H9 (cell line): Measurements from ENCODE around the gene ST8SIA2. TPM values are rescaled to one million over a fixed set of nuclear protein-coding genes. Genes with fewer than 3 reads are reported as not detected.

Source experiments
- DNase-seq: peaks from one replicate; pipeline ENCODE4 v3.0.0-alpha.2; 2017
- H2AFZ ChIP-seq: one replicate; pipeline ENCODE4 v1.6.1; 2013; ENCODE audit warnings: mild to moderate bottlenecking, low read length, control low read depth, moderate library complexity
- H2AK5ac ChIP-seq: 2 replicates; pipeline ENCODE4 v1.6.1; 2013; ENCODE audit warnings: low read length, control low read depth, mixed read lengths; ENCODE audit not compliant: insufficient read length
- H2BK120ac ChIP-seq: one replicate; pipeline ENCODE4 v1.6.1; 2013; ENCODE audit warnings: low read depth, mild to moderate bottlenecking, low read length, control low read depth, inconsistent platforms; ENCODE audit not compliant: poor library complexity, severe bottlenecking
- H2BK12ac ChIP-seq: 2 replicates; pipeline ENCODE4 v1.6.1; 2013; ENCODE audit warnings: low read length, control low read depth, mixed read lengths, low read depth; ENCODE audit not compliant: insufficient read length
- H2BK15ac ChIP-seq: 2 replicates; pipeline ENCODE4 v1.6.1; 2013; ENCODE audit warnings: low read depth, low read length, control low read depth
- H2BK20ac ChIP-seq: one replicate; pipeline ENCODE4 v1.6.1; 2013; ENCODE audit warnings: low read depth, mild to moderate bottlenecking, low read length, control low read depth, inconsistent platforms; ENCODE audit not compliant: poor library complexity, severe bottlenecking
- H2BK5ac ChIP-seq: 2 replicates; pipeline ENCODE4 v1.6.1; 2013; ENCODE audit warnings: low read length, control low read depth, mixed read lengths; ENCODE audit not compliant: insufficient read length
- H3K14ac ChIP-seq: 2 replicates; pipeline ENCODE4 v1.6.1; 2013; ENCODE audit warnings: low read length, control low read depth; ENCODE audit not compliant: insufficient read depth
- H3K18ac ChIP-seq: 2 replicates; pipeline ENCODE4 v1.6.1; 2013; ENCODE audit warnings: low read depth, mild to moderate bottlenecking, mixed read lengths, low read length, control low read depth; ENCODE audit not compliant: insufficient read length
- H3K23ac ChIP-seq: 2 replicates; pipeline ENCODE4 v1.6.1; 2013; ENCODE audit warnings: low read length, control low read depth, mixed read lengths, low read depth; ENCODE audit not compliant: insufficient read length
- H3K23me2 ChIP-seq: 2 replicates; pipeline ENCODE4 v1.6.1; 2013; ENCODE audit warnings: low read depth, mild to moderate bottlenecking, mixed read lengths, low read length, control low read depth; ENCODE audit not compliant: insufficient read length, poor library complexity, severe bottlenecking
- H3K27ac ChIP-seq: 2 replicates; pipeline ENCODE4 v1.5.1; 2013; ENCODE audit warnings: low read length, control low read depth, mixed read lengths, low read depth; ENCODE audit not compliant: insufficient read length
- H3K27me3 ChIP-seq: 2 replicates; pipeline ENCODE4 v1.6.1; 2013; ENCODE audit warnings: low read length, control low read depth, inconsistent platforms; ENCODE audit not compliant: insufficient read depth
- H3K4ac ChIP-seq: 2 replicates; pipeline ENCODE4 v1.6.1; 2013; ENCODE audit warnings: low read depth, mild to moderate bottlenecking, control low read depth, inconsistent platforms, low read length, moderate library complexity
- H3K4me1 ChIP-seq: 2 replicates; pipeline ENCODE4 v1.6.1; 2013; ENCODE audit warnings: low read length, control low read depth, inconsistent platforms; ENCODE audit not compliant: insufficient read depth
- H3K4me2 ChIP-seq: 2 replicates; pipeline ENCODE4 v1.6.1; 2013; ENCODE audit warnings: low read length, control low read depth, mixed read lengths; ENCODE audit not compliant: insufficient read length, insufficient read depth
- H3K56ac ChIP-seq: 2 replicates; pipeline ENCODE4 v1.6.1; 2013; ENCODE audit warnings: low read depth, mild to moderate bottlenecking, mixed read lengths, low read length, control low read depth; ENCODE audit not compliant: insufficient read length
- H3K79me1 ChIP-seq: 2 replicates; pipeline ENCODE4 v1.6.1; 2013; ENCODE audit warnings: low read depth, mild to moderate bottlenecking, moderate library complexity, low read length, control low read depth, inconsistent platforms; ENCODE audit not compliant: insufficient read depth, poor library complexity, severe bottlenecking
- H3K79me2 ChIP-seq: 2 replicates; pipeline ENCODE4 v1.6.1; 2013; ENCODE audit warnings: low read length, control low read depth, inconsistent platforms; ENCODE audit not compliant: insufficient read depth
- H3K9ac ChIP-seq: 2 replicates; pipeline ENCODE4 v1.6.1; 2013; ENCODE audit warnings: low read length, control low read depth, mixed read lengths; ENCODE audit not compliant: insufficient read length; ENCODE audit errors: extremely low read depth
- H3K9me3 ChIP-seq: one replicate; pipeline ENCODE4 v1.6.1; 2013; ENCODE audit warnings: low read depth, low read length, inconsistent platforms; ENCODE audit not compliant: control insufficient read depth
- H3T11ph ChIP-seq: one replicate; pipeline ENCODE4 v1.6.1; 2013; ENCODE audit warnings: mild to moderate bottlenecking, low read length, control low read depth, inconsistent platforms
- H4K20me1 ChIP-seq: one replicate; pipeline ENCODE4 v1.6.1; 2013; ENCODE audit not compliant: control insufficient read depth, insufficient read length, insufficient read depth
- H4K5ac ChIP-seq: 2 replicates; pipeline ENCODE4 v1.6.1; 2013; ENCODE audit warnings: low read depth, mild to moderate bottlenecking, mixed read lengths, low read length, control low read depth; ENCODE audit not compliant: insufficient read length
- H4K8ac ChIP-seq: replicated peaks from 2 replicates; pipeline ENCODE4 v1.6.1; 2013; ENCODE audit warnings: low read length, control low read depth, mixed read lengths, low read depth; ENCODE audit not compliant: insufficient read length
- H4K91ac ChIP-seq: 2 replicates; pipeline ENCODE4 v1.6.1; 2013; ENCODE audit warnings: low read depth, mild to moderate bottlenecking, moderate library complexity, mixed read lengths, low read length, control low read depth; ENCODE audit not compliant: insufficient read length
- H3K27ac Mint-ChIP-seq, 3 experiments: 2 replicates in 2 of 3; 3 replicates in 1 of 3; pipeline ENCODE4 v1.8.0; 2020 to 2021; ENCODE audit warnings: mixed read lengths in 3 of 3, mild to moderate bottlenecking in 1 of 3, moderate library complexity in 1 of 3
- H3K27me3 Mint-ChIP-seq: 2 replicates; pipeline ENCODE4 v1.8.0; 2021; ENCODE audit warnings: low read depth, mild to moderate bottlenecking, moderate library complexity, mixed read lengths
- H3K36me3 Mint-ChIP-seq, 3 experiments: 2 replicates in 2 of 3; 3 replicates in 1 of 3; pipeline ENCODE4 v1.8.0; 2020 to 2021; ENCODE audit warnings: low read depth in 3 of 3, mixed read lengths in 3 of 3; ENCODE audit not compliant: insufficient read depth in 1 of 3
- H3K4me1 Mint-ChIP-seq, 2 experiments: 2 replicates each; pipeline ENCODE4 v1.8.0; 2020; ENCODE audit warnings: mixed read lengths in 2 of 2
- H3K4me3 Mint-ChIP-seq, 2 experiments: 2 replicates in 1 of 2; 3 replicates in 1 of 2; pipeline ENCODE4 v1.8.0; 2020 to 2021; ENCODE audit warnings: mild to moderate bottlenecking in 2 of 2, mixed read lengths in 2 of 2, moderate library complexity in 1 of 2
- H3K9me3 Mint-ChIP-seq, 2 experiments: 2 replicates in 1 of 2; 3 replicates in 1 of 2; pipeline ENCODE4 v1.8.0; 2020; ENCODE audit warnings: mild to moderate bottlenecking in 2 of 2, mixed read lengths in 2 of 2, moderate library complexity in 1 of 2
- CTCF ChIP-seq: fragments of 200-600 bp; sonication (generic); conservative IDR thresholded peaks from 3 replicates; pipeline ENCODE4 v1.8.0; 2021; ENCODE audit warnings: antibody characterized with exemption, mild to moderate bottlenecking
- WGBS: extraction: QIAGEN DNeasy Blood & Tissue Kit; methylation state at CpG from one replicate; pipeline ENCODE4 v1.1.7; 2013; ENCODE audit warnings: missing lambda C conversion rate, low lambda C conversion rate, mixed read lengths; ENCODE audit not compliant: insufficient read length; ENCODE audit errors: extremely low coverage; 5-methylcytosine and 5-hydroxymethylcytosine counted together
- total RNA-seq: library from RNA; stranded (reverse); gene quantifications from 2 replicates; pipeline ENCODE4 v1.2.1, GENCODE V29; 2021

ST8SIA2 gene
- total RNA-seq, 1 experiment from 2014 or later = 1.8 TPM

GRCh38 chr15:92375057-92375456 lies 18.6 kb upstream of the ST8SIA2 start:
- Mint-ChIP-seq H3K4me3 (no peak overlapping the region), H3K27ac (no peak overlapping the region), H3K4me1 (peaks cover 6% of the 10 kb centered on the region in 2 experiments; a peak in 3 of 4 replicates), H3K9me3 (no peaks in the 10 kb centered on the region), H3K27me3 (peaks cover 18% of the 10 kb centered on the region), H3K36me3 (no peaks in the 10 kb centered on the region)
- Histone ChIP-seq H3K9me3 (no peaks in the 10 kb centered on the region), H3K4ac (no peak overlapping the region), H3K27ac (no peak overlapping the region), H3K4me2 (no peak overlapping the region), H2AK5ac (no peak overlapping the region), H2BK5ac (no peak overlapping the region), H3K23ac (no peak overlapping the region), H3K23me2 (no peaks in the 10 kb centered on the region), H3K4me1 (no peaks in the 10 kb centered on the region), H4K5ac (no peak overlapping the region), H2BK20ac (no peak overlapping the region), H4K8ac (no peak overlapping the region), H3K9ac (no peak overlapping the region), H2BK15ac (no peak overlapping the region), H2AFZ (no peak overlapping the region), H3K79me2 (no peaks in the 10 kb centered on the region), H3K56ac (no peak overlapping the region), H3K27me3 (no peaks in the 10 kb centered on the region), H4K20me1 (no peaks in the 10 kb centered on the region), H2BK12ac (no peak overlapping the region), H3T11ph (no peak overlapping the region), H3K18ac (no peak overlapping the region), H3K14ac (no peak overlapping the region), H4K91ac (no peak overlapping the region), H3K79me1 (no peaks in the 10 kb centered on the region), H2BK120ac (no peak overlapping the region)
- no peak for DNase-seq
- WGBS = no CpG with 5 or more reads among the region's 1 CpG
- TF ChIP-seq CTCF = no peak
